GM19463 (cell line): Measurements from ENCODE around the gene LRRTM3.

ENCODE experiments used
- ATAC-seq: cut with Tn5 transposase; IDR thresholded peaks from one replicate; pipeline ENCODE4 v1.9.1; 2021; ENCODE audit warnings: mild to moderate bottlenecking, moderate library complexity; ENCODE audit not compliant: unreplicated experiment

LRRTM3 gene

DNA sequence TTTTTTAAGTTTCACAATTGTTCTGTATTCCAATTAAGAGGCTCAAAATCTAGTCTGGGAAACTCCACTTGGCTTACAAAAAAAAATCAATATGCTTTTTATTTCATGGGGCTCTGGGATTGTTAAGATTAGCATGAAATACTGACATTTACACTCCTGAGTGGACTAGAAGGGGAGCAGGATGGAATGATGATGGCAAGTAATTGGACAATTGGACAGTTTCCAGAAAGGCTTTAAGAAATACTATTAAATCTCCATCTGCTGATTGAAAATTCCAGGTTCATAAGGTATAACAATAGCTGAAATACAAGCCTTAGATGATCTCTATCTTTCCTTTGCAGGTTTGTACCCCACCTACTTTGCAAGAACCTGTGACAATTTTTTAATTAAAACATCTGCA, 184.4 kb downstream of the LRRTM3 start:
- ATAC-seq: no peak

DNA sequence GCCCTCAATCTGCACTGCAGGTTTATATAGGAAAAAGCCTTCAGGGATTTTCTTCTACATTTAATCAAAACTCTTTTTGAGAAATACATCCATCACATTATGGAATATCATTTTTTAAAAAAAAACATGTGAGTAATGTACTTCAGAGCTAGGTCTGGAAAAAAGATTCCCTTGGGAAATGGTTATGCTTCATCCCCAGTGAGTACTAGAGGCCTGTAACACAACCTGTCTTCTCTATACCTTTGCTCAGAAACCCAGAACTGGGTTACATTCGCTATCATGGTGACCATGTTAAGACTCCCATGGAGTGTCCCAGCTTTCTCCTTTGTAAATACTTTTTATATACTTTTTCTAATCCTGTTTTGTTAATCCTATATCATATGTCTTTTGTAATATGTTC, 186.9 kb downstream of the LRRTM3 start:
- ATAC-seq: no peak

DNA sequence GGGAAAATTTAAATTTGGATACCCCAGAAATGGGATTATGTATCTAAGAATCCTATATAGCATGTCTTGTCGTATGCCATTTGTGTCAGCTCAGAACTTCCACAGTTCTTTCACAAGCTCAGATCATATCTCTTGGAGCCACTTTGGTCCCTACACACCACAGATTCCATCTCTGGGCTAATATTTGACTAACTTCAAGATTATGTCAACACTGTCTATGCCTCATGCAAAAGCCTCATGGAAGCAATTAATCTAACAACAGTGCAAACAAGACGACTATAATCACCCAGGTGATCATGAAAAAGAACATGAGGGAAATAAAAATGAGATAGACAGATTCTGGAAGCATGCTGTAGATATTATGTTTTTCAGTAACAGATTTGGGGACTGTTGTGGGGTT, 189.1 kb downstream of the LRRTM3 start:
- no peak for ATAC-seq

DNA sequence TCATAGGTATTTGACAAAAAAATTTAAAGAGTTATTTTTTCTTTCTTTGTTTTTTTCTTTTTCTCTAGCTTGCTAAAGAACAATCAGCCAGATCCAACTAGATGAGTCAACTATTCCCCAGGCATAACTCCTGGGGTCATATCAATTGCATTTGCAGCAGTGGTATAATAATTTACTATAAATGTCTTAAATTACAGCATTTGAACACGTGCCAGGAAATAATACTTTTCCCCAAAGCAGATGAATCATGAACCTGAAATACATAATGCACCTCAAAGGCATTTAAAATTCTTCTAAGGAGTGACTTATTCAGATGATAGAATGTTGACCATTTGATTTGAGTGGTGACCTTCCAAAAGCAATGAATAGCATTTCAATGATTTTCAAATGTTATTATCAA, 190.1 kb downstream of the LRRTM3 start:
- ATAC-seq: no peak

DNA sequence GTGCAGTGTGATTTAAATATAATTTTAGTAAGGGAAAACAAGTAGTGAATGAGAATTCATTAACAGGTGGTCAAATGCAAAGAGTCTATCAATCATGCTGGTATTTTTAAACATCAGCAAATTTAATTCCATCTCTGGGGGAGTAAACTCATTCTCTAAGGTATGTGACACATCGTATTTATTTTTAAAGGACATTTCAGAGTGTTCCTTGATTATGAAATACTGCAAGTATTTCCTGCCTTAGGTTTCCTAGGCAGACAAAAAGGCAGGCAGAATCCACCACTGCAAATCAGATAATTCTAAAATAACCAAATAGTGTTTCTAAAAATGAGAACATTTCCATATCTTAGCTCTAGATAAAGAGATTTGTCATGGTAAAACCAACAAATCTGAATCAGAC, 193.8 kb downstream of the LRRTM3 start:
- no peak for ATAC-seq

DNA sequence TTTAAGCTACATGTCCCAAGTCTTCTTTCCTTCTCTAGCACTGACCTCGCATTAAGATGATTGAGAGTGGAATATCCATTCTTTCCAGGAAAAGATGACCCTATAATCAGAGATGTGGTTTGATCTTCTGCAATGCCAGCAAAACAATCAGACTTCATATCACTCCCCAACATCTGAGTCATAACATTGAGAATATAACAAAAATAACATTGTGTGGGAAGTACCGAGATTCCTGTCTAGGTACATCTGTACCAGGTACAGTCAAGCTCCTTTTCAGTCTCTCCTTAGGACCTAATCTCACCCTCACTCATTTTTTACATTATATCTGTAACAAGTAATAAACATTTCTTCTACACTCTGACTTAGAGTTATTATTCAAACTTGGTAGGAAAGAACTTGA, 201.6 kb downstream of the LRRTM3 start:
- ATAC-seq: no peak

DNA sequence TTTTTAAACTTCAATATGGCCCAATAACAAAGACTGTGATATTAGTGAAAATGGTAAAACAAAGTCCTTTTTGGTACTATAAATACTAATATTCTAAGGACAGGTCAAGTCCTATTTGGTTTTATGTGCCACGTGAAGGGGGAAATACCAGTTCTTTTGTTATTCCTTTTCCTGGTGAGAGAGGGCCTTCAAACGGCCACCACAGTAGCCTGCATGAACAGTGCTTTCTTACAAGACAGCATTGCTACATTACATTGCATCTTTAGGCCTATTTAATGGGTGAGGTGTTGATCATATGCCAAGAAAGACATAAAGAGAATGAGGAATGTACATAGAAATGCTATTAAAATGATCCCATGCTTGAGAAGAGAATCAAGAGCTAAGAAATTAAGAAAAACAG, 214.8 kb downstream of the LRRTM3 start:
- no peak for ATAC-seq

DNA sequence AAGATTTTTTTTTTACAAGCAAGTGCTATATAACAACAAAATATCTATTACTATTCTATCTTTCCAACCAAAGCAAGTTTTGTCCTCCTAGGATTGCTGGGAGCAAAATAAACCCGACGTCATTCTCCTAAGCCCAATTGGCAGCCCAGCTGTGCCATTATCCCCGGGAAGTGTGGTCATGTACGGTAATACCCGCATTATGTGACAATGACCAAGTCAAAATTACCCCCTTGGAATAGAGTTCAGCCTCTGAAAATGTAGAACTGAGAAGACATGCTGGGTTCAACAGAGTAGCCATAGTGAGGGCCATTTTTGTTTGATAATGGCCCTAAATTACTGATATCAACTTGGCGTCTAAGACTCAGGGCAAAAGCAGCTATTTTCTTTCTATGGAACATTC, 215.5 kb downstream of the LRRTM3 start:
- no peak for ATAC-seq

DNA sequence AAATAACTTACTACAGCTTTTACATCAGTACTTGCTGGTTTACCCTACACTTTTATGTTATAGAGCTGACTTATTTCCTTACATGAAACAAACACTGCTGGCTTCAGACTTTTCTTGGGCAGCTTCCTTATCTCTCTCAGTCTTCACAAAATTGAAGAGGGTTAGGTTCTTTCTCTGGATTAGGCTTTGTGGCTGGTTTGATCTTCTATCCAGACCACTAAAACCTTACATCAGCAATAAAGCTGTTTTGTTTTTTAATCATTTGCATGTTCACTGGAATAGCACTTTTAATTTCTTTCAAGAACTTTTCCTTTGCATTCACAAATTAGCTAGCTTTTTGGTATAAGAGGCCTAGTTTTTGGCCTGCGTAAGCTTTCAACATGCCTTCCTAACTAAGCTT, 218.7 kb downstream of the LRRTM3 start:
- ATAC-seq: no peak
